NCI-H345 treated with DMSO at 0.1 percent for 48 hours (cell line): ENCODE measurements around the gene RPL26.
"Not testable (repeated sequence)": the region's sequence is repeated elsewhere in the genome, so short reads cannot be mapped to it uniquely, and the experiment has no call there.

Experiments used
- DNase-seq: peaks from one replicate; lab custom pipeline; 2025; ENCODE audit not compliant: unreplicated experiment; lab: John Stamatoyannopoulos, UW

RPL26 gene

DNA sequence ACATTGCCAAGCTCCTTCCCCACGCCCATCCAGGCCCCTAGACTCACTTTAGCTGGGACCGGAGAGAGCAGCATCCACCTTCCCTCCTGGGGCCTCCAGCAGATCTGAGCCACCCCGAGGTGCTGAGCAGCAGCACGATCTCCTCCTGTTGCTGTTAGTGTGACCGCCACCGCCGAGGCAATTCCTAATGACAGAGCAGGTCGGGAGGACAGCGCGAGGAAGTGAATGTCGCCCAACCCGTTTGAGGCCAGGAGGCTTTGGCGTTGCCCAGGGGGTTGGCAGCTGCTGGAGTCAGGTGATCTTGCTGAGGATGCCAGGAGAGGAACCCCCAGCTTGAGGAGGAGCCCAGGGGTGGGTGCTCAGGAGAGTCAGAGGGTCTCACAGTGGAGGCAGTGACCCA, 14.6 kb upstream of the RPL26 start, which contains the start of gene RNF222:
RNF222 (minus strand) TSS at position 192 of the 400 bp plus-strand sequence. CDS start 4,366 bp downstream, outside the sequence.
- DNase-seq = no peak

DNA sequence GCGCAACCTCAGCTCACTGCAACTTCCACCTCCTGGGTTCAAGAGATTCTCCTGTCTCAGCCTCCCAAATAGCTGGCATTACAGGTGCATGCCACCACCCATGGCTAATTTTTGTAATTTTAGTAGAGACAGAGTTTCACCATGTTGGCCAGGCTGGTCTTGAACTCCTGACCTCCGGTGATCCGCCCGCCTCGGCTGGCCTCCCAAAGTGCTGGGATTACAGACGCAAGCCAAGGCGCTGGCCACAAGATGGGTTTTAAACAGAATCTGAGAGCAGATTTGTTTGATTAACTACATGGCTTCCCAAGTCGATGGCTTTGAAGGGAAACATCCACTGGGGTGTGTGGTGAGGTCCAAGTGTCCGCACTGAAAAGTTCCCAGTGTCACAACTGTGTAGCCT, 11.5 kb upstream of the RPL26 start:
- DNase-seq = not testable (repeated sequence)

DNA sequence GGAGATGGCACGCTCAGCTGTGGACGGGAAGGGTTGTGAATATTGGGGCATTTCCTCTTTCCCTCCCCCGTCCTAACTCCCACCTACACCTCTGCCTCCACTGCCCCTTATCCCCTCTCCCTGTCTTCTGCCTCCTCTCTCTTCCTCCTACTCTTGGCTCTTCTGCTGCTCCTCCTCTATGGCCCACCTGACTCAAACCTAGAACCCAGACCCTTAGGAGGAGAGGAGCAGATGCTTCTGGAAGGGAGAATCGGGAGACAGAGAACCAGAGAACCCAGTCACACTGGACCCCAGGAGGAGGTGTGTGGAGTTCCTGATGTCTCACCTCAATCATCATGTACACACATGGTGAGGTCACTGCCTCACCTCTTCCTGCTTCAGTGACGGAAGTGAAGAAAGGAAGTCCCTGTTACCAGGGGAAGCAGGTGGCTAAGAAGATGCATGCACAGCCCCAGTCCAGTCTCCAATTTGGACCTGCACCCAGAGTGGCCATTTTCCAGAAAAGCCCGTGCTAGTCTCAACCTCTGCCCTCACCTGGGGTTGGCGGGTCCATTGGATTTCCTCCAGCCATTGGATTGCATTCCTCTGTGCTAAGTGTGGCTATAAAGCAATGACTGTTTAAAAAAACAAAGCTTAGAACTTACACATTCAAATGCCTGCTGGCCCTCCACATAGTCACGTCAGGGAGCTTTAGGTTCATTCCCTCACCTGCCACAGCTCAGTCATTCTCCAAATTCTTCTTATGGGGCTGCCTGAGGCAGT, 10.7 kb upstream of the RPL26 start:
- DNase-seq = no peak

DNA sequence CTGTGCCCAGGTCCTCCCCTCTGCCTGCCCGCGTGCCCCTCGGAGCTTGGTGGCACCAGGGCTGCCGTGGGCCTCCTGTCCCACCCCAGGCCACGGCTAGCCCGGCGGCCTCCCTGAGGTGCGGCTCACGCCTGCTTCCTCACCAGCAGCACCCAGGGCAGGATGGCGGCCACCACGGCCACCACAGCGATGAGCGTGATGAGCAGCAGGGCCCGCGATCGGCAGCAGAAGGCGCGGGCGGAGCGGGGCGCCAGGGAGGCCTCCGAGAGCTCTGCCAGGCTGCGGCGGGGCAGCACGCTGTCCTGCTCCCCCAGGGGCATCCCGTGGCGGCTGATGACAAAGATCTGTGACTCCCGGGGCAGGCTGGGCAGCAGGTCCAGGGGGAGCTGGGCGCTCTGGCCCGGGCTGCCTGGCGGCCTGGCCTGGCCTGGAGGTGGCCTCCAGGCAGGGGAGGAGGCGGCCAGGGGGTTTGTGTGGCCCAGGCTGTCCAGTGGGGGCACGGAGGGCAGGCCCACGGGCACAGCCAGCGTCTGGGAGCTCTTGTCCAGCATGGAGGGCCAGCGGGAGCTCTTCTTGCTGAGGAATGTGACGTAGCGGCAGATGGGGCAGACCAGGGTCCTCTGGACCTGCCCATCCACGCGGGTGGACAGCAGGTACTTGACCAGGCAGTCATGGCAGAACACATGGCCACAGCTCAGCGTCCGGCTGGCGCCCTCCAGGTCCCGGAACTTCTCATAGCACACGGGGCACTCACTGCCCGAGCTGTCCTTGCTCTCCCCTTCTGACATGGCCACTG, 9.9 kb upstream of the RPL26 start:
- DNase-seq = no peak

DNA sequence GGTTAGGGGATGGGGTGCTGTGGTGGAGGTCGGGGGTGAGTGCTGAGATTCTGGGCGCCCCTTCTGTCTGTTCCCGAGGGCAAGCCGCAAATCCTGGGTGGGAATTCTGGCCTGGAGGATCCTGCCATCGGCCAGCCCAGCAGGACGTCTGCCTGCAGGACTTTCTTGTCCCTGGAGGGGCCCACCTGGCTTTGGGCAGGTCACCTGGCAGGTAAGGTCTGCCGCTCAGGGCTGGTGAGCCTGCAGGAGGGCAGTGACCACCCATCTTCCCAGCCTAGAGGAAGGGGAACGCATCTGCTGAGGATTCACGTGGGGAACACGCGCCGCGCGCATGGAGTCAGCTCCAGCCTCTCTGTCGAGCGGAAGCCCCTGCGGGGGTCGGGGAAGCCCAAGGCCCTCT, 9.3 kb upstream of the RPL26 start:
- DNase-seq = no peak

DNA sequence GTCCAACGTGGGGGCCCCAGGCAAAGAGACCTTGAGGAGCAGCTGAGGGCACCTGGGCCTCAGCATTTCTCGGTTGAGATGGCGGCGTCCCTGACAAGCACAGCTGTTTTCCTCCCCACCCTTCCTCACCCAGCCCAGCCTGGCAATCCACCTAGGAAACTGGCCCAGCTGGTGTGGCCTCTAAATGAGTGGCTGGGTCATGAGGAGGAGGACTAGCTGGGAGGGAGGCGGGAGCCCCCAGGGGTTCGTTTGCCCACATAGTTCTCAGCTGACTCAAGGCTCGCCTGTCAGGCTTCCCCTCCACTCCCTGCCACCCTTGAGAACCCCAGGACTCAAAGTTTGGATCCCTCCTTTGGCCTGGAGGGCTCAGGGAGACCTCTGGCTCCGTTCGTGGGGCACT, 8.7 kb upstream of the RPL26 start:
- DNase-seq = no peak

DNA sequence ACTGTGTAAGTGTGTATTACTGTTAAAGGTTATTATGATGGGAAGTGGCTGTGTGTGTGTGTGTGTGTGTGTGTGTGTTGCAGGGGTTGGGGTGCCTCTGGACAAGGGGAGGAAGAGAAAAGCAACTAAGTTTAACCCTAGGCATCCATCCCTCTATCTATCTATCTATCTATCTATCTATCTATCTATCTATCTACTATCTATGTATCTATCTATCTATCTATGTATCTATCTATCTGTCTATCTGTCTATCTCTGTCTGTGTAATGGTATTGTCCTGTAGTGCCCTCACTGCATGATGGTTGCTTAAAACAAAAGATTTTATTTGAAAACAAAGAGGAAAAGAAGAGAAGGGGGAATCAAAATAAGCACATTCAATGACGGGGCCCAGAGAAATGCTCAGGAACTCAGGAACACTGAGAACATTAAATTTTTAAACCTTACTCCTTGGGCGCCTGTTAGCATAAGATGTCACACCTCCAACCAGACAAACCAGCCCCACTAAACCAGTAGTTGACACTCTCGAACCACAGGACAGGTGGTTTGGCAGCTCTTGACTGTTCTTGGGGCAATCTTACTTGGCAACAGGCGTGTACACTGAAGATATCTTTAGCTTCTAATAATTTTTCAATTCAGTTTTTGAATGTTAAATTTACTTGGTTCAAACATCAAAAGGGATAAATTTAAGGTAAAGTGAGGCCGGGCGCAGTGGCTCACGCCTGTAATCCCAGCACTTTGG, 5.1 kb upstream of the RPL26 start:
- DNase-seq = no peak

DNA sequence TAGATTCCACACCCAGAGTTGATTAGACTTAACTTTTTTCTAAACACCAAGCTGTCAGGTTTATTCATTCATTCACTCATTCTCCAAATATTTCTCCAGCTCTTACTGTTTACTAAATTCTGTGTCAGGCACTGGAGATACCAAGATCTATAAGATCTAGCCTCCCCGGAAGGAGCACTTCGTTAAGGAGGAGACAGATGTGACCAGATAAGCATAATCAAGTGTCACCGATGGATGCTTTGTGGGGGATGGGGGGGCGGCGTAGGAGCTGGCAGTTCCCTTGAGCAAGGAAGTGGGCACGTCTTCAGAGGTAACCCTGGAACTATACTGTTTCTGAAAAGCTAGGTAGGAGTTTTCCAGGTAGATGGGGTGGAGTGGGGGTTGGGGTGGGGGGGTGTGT, 3.8 kb upstream of the RPL26 start:
- no peak for DNase-seq

DNA sequence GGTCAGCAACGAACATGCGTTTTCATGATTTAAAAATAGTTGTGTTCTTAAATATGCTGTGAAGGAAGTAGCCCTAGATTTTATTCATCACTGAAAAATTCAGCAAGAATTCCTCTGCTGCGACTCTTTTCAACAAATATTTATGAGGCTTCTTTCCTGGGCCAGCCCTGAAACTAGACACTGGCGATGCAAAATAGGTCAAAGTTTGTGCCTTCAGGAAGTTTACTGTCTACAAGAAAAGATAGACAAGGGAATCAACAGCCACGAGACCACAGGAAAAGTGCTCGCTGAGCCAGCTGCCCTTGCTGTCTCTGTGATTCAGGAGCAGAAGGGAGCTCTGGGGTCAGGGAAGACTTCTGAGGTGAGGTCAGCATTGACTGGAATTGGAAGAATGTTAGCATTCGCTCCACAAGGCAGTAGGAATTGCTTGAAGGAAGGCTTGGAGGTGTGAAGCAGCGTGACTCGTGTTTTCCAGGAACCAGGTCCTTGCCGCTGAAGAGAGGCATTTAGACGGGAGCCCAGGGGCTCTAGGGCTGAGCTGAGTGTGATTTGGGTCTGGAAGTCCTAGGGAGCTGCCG, 1.9 kb upstream of the RPL26 start:
- DNase-seq = no peak

DNA sequence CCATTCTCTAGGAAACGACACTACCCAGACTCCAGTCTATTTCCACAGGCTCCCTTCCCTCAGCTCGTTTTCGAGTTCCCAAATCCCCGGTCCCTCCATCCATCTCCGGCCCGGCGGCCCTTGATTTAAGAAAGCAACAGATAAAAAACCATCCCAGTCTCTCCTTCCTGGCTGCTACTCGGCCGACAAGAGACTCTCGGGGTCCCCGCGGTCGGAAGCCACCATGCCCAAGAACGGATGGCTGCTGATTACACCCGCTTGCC, 182 bp downstream of the RPL26 start:
- DNase-seq = no peak

DNA sequence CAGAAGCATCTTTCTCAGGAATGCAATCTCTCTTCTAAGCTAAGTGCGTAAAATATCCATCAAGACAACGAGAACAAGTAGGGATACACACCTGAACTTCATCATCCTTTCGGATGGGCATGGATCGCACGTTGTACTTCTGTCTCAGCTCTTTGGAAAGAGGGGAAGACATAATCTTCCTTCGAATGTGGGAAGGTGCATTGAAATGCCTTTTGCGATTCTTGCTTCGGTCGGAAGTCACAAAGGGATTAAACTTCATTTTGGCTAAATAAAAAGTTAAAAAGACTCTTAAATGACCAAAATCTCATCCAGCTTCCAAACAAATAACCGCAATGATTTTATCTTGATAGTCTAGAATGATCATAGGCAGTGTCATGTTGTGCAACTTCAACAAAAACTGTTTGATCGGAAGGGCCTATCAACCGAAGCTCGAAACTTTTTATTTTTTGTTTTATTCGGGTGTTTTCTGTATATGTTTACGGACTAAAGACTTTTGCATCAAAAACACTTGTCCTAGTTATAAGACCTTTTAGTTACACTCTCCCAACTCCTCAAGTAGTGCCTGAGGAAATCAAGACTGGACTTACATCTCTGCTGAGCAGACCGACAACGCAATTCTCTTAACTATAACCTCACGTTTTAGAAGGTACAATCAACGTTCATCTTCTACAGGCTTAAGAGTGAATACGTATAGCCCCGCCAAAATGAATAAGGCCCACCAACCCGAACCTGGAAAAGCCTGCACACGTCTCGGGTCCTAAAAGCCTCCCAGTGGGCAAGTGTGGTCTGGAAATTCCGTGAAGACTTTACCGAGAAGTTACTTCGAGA, 727 bp downstream of the RPL26 start:
- DNase-seq = no peak

DNA sequence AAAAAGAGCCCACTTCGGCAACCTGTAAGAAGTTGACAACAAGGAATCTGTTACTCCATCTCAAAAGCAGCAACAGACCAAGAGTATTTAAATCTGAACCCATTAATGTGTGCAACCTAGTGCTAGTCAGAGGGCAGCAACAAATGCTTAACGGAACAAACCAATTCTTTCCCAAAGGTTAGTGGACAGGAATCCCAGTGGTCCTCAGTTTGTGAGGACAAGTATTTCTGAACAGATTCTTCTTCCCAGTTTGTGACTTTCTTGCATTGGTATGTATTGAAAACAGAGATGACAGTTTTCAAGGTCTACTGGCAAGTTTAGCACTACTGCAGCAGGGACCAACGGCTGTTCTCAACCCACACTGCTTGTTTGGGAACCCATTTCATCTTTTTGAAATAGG, 2.9 kb downstream of the RPL26 start:
- no peak for DNase-seq

DNA sequence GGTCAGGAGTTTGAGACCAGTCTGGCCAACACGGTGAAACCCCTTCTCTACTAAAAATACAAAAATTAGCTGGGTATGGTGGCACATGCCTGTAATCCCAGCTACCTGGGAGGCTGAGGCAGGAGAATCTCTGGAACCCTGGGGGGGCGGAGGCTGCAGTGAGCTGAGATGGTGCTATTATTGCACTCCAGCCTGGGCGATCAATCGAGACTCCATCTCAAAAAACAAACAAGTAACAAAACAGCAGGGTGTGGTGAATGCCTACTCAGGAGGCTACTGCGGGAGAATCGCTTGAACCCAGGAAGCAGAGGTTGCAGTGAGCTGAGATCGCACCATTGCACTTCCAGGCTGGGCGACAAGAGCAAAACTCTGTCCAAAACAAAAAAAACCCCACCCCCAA, 4.9 kb downstream of the RPL26 start:
- DNase-seq = not testable (repeated sequence)

DNA sequence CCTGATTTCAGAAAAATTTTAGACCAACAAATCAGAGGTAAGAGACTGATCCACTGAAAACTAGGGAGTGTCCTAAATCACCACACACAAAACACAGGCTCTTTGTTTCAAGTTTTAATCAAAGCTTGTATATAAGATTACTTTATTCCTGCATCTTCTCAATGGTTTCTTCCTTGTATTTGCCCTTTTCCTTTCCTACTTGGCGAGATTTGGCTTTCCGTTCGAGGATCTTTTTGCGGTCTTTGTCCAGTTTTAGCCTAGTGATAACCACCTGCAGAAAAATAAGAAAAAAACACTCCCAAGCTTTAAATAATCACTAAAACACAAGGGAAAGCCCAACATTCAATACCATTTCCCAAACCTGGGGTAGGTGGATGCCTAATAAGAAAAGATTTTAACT, 5.6 kb downstream of the RPL26 start:
- DNase-seq = no peak

DNA sequence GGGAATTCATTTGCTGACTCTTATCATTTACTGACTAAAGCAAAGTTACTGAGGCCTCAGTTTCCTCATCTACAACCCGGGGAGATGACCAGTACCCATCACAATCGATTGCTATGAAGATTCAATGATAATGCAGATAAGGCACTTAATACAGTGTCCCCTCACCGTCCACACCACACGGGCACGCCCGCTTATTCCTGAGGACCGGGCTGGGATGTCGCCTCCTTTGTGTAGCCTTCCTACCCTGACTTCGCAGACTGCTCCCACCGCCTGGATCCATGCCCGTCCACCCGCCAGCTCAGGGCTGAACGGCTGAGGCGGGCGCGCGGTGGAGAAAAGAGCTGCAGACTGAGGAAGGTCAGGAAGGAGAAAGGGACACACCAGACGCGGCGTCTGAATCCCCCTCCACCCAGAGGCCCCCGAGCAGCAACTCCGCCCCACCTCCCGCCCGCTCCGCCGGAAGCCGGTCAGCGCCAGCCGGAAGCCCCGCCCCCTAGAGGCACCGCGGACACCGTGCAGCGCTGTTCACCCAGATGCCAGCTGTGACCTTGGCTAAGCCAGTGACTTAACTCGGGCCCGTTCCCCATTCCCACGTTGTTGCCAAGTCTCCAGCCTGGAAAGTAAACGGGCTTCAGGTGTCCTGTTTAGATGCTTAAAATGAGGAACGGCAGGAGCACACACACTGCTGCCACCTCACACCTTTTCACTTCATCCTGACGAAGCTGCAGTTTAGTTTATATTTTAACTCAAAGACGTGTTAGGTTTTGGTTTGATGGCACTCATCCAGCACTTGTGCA, 6.5 kb downstream of the RPL26 start, which contains the start of gene KRABD2:
KRABD2 (minus strand) TSS at position 434 of the 797 bp plus-strand sequence.
- DNase-seq = peak; percentile 35

DNA sequence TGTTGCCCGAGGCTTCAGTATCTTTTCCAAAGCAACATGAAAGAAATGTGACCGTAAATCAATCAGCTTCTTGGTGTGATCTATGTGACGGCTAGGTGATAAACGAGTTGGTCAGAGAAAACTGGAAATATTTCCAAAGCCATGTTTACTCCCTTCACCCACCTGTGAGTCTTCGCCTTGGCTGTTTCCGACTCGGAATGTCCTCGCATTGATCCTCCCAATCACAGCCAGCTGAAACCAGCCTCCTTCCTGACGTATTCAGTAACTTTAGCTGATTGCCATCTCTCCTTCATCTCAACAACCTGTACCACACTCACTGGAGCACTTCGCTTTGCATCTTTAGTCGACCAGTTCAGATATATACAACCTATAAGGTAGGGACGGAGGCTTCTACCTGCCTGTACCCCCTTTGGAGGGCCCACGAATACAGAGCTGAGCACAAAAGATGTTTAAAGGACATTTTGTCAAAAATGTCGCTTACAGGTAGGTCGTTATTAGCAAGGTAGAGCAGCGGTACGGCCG, 7.2 kb downstream of the RPL26 start:
- no peak for DNase-seq

DNA sequence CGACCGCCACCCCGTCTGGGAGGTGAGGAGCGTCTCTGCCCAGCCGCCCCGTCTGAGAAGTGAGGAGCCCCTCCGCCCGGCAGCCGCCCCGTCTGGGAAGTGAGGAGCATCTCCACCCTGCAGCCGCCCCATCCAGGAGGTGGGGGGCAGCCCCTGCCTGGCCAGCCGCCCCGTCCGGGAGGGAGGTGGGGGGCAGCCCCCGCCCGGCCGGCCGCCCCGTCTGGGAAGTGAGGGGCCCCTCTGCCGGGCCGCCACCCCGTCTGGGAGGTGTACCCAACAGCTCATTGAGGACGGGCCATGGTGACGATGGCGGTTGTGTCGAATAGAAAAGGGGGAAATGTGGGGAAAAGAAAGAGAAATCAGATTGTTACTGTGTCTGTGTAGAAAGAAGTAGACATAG, 9.1 kb downstream of the RPL26 start:
- DNase-seq = not testable (repeated sequence)

DNA sequence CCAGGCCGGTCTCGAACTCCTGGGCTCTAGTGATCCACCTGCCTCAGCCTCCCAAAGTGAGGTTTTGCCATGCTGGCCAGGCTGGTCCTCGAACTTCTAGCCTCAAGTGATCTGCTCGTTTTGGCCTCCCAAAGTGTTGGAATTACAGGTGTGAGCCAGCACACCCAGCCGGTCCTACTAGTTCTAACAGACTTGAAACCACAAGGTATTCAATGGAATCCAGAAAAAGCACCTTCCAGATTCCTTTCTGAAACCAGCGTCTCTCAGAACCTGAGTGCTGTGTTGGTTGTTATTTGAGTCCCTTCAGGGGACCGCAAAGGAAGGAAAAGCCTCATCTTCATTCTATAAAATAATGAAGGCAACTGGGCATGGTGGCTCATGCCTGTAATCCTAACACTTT, 10.6 kb downstream of the RPL26 start:
- DNase-seq = no peak

DNA sequence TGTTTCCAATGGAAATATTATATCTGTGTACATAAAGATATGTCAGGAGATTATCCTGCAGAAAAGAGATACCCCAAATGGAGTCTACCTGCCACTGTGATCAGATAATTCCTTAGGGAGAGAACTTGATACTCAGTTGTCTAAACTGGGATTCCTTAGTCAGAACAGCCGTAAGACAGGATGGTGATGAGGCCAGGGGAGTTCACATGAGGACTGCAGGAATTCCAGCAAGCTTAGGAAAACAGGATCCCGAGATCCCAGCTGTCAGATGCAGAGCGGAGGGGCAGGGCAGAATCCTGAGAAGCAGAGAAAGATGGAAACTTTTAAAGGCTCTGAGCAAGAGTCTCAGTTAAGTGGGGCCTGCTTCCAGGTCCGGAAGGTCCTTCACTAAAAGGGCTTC, 11.2 kb downstream of the RPL26 start:
- no peak for DNase-seq

DNA sequence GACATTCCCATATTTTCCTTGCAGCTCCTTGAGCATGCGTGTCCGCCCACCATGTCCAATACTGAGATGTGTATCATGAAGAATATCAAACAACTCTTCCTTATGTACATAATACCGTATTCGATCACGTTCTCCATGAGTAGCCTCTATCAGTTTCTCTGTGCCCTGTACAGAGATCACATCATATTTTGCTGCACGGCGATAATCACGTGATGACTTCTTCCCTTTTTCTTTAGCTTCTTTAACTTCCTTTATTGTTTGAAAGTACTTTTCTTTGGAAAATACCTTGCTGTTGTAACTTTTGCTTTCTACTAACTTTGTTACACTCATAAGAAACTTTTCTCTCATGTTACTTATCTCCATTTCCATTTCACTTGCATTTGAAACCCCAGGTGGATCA, 13.0 kb downstream of the RPL26 start:
- no peak for DNase-seq
